Suprapubic skin (tissue), 3 donors: ENCODE measurements around the gene FRY.

ENCODE experiments used
- EP300 ChIP-seq: sonication (generic); formaldehyde crosslinking; IDR thresholded peaks from one replicate; pipeline ENCODE4 v1.6.1; 2017; ENCODE audit warnings: antibody characterized with exemption
- TF ChIP-seq, protein P1 (sequence below), 2 donors: fragments of 200-600 bp in 1 of 2; fragments of 450-650 bp in 1 of 2; sonication (generic) in 1 of 2; IDR thresholded peaks; one replicate each; pipeline ENCODE4 v1.5.1; 2016 to 2019; ENCODE audit warnings: antibody characterized with exemption in 2 of 2, mild to moderate bottlenecking in 1 of 2, moderate library complexity in 1 of 2

GRCh38 chr13:32134241-32135055, 102.9 kb downstream of the FRY start:
- TF ChIP-seq EP300, result no peak
- TF ChIP-seq, protein P1, sequence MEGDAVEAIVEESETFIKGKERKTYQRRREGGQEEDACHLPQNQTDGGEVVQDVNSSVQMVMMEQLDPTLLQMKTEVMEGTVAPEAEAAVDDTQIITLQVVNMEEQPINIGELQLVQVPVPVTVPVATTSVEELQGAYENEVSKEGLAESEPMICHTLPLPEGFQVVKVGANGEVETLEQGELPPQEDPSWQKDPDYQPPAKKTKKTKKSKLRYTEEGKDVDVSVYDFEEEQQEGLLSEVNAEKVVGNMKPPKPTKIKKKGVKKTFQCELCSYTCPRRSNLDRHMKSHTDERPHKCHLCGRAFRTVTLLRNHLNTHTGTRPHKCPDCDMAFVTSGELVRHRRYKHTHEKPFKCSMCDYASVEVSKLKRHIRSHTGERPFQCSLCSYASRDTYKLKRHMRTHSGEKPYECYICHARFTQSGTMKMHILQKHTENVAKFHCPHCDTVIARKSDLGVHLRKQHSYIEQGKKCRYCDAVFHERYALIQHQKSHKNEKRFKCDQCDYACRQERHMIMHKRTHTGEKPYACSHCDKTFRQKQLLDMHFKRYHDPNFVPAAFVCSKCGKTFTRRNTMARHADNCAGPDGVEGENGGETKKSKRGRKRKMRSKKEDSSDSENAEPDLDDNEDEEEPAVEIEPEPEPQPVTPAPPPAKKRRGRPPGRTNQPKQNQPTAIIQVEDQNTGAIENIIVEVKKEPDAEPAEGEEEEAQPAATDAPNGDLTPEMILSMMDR (IDR thresholded peaks at IDR 0.05), result no peak
